ENCODE data around the gene CASQ2. TPM values are rescaled to one million over a fixed set of nuclear protein-coding genes. Genes with fewer than 3 reads are reported as not detected.

The CASQ2 gene
- total RNA-seq, result under 0.01 TPM in 1 of 2 replicates, not detected in the other

DNA sequence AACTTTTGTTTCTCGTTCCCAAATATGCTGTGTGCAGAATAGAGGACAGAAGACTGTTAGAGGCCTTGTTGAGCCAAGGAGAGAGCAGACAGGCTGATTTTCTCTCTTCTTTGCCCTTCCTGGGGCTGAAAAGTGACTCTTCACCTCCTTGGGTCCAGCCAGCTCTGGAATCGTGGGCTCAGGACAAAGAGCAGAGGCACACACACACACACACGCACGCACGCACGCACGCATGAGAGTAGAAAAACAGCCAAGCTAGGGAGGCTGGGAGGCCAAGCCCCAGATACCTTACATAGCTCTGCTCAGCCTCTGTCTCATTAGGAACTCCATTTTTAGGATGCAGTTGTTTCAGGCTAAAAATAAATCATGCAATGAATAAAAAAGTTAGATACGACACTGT, at the start of gene CASQ2:
CASQ2 (minus strand) TSS at position 166 of the 400 bp plus-strand sequence. CDS start 173 bp downstream, outside the sequence.

Other genes with a start within 250 kb of the CASQ2 start
- 6.2 and 9.5 TPM in 2 replicates for gene VANGL1, start 126.7 kb downstream of the CASQ2 start, total RNA-seq
- gene NHLH2, start 72.4 kb upstream of the CASQ2 start, total RNA-seq, result not detected in 2 replicates
- gene SLC22A15, start 207.8 kb upstream of the CASQ2 start, total RNA-seq, result 4.5 and 7.7 TPM in 2 replicates

Measured in smooth muscle cell of the umbilical artery (primary cell).